Stimulated activated CD4-positive, alpha-beta T cell treated with anti-CD3 and anti-CD28 coated beads, TNF-alpha, amount 100 ng/mL, for 24 hours (primary cell): ENCODE results near the gene BCAS4.
"Not testable (repeated sequence)": the region's sequence is repeated elsewhere in the genome, so short reads cannot be mapped to it uniquely, and the experiment has no call there.

Source experiments
- DNase-seq, 3 experiments: peaks; one replicate each; pipeline ENCODE4 v3.0.0-alpha.2; 2020; ENCODE audit warnings: low read depth in 3 of 3

BCAS4 gene

GRCh38 chr20:50799176-50799889, 4.5 kb downstream of the BCAS4 start:
- no peak for DNase-seq

GRCh38 chr20:50799890-50800550, 5.2 kb downstream of the BCAS4 start:
- no peak for DNase-seq

- not testable (repeated sequence) for DNase-seq
These were observed 6.3 kb downstream of the BCAS4 start for GRCh38 chr20:50800986-50801746.

- no peak for DNase-seq
These were observed 6.9 kb downstream of the BCAS4 start for GRCh38 chr20:50801747-50802125.

GRCh38 chr20:50802289-50802688, 7.4 kb downstream of the BCAS4 start:
- DNase-seq: no peak

- DNase-seq: no peak
These were observed 9.8 kb downstream of the BCAS4 start for GRCh38 chr20:50804437-50805348.

- no peak for DNase-seq
These were observed 10.5 kb downstream of the BCAS4 start for GRCh38 chr20:50805349-50805684.

GRCh38 chr20:50806126-50806768, 11.4 kb downstream of the BCAS4 start:
- no peak for DNase-seq

- DNase-seq: no peak
These were observed 15.2 kb downstream of the BCAS4 start for GRCh38 chr20:50810063-50810462.

GRCh38 chr20:50810842-50811241, 16.0 kb downstream of the BCAS4 start:
- DNase-seq: no peak

- DNase-seq: no peak
These were observed 18.3 kb downstream of the BCAS4 start for GRCh38 chr20:50813101-50813643.

GRCh38 chr20:50813801-50814200, 18.9 kb downstream of the BCAS4 start:
- DNase-seq: no peak

GRCh38 chr20:50814438-50815161, 19.7 kb downstream of the BCAS4 start:
- DNase-seq: no peak

- no peak for DNase-seq
These were observed 20.5 kb downstream of the BCAS4 start for GRCh38 chr20:50815162-50815989.

GRCh38 chr20:50817776-50818172, 22.9 kb downstream of the BCAS4 start:
- DNase-seq: no peak

- DNase-seq: no peak
These were observed 24.5 kb downstream of the BCAS4 start for GRCh38 chr20:50819349-50819748.

GRCh38 chr20:50820515-50821256, 25.8 kb downstream of the BCAS4 start:
- DNase-seq: no peak

- no peak for DNase-seq
These were observed 26.5 kb downstream of the BCAS4 start for GRCh38 chr20:50821257-50821921.
